ENCODE measurements around the gene GLRX. TPM values are rescaled to one million over a fixed set of nuclear protein-coding genes. Genes with fewer than 3 reads are reported as not detected.

GLRX gene
- total RNA-seq, 8 experiments from 2014 or later: 16.4 to 116 (median 20.2) TPM

DNA sequence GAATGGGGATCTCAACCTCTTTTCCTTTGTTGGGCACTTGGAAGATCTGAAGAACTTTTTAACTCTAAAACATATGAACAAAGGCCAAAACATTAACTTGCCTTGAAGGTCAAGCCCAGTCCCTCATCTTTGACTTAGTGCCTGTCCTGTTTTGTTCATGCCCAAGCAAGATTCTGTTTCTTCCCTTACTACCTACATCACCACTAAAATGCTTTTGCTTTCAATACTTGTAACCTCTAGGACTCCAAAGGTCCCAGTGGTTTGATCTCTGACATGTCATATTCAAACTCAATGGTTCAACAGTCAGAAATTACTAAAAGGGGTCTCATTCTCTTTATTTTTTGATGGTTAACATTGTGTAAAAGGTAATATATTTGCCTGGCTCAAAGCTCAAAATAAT is 24.0 kb downstream of the GLRX start:
- H3K27ac ChIP-seq: no peak overlapping the region
- H3K4me1 ChIP-seq (replicated peaks in 1 of 2): no peaks in the 10 kb centered on the region
- in situ Hi-C loops (cut with MboI; ENCODE audit: low pct_unique_long_range_greater_than_20kb in 2 of 9, low sequenced_read_pairs in 9 of 9, unreplicated experiment in 9 of 9): no loop called here
- no peak for ATAC-seq (replicated peaks in 6 of 8)
- no peak overlapping the region for H3K4me3 ChIP-seq

DNA sequence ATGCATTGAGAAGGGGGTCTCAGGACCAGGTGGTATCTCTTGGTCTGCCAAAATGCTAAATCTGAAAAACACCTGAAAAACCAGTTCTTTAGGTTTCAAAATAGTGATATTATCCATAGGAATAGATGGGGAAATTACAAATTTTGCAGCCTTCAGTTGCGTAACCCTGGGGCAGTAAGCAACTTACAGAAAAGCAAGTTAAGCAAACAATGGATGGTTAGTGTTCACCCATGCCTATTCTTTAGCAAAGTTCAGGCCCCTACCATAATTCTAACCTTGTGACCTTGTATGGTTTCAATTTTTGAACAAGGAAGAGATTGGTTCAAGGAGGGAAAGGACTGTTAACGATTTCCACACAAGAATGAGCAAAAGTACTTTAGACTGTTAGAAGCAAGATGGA is 24.5 kb downstream of the GLRX start:
- WGBS, 10 experiments: 92 to 100% (median 100%) methylated on average over 1 to 2 of the region's 2 CpGs; no CpG with 5 or more reads in 1 of the 10 experiments
- Histone ChIP-seq H3K4me1 (replicated peaks in 1 of 2) (no peaks in the 10 kb centered on the region), H3K4me3 (no peak overlapping the region), H3K27ac (no peak overlapping the region)
- in situ Hi-C loops (cut with MboI; ENCODE audit: low pct_unique_long_range_greater_than_20kb in 2 of 9, low sequenced_read_pairs in 9 of 9, unreplicated experiment in 9 of 9): no loop called here
- no peak for ATAC-seq (replicated peaks in 6 of 8)

DNA sequence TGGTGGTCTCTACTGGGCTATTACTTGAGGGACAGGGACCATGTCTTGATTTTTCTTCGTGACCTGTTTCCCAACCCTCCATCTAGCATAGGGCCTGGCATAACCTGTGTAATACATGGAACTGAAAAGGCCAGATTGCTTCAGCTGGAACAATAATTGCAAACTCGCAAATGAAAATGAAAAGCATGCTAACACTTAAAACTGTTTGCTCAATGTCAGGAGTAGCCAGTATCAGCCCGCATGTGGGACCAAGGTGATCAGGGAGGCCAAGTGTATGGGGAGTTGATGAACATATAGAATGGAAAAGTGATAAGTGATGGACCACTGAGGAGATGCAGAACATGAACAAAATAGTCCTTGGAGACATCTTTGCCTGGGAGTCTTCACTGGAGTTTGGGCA is 25.2 kb downstream of the GLRX start:
- in situ Hi-C loops (cut with MboI; ENCODE audit: low pct_unique_long_range_greater_than_20kb in 2 of 9, low sequenced_read_pairs in 9 of 9, unreplicated experiment in 9 of 9): no loop called here
- Histone ChIP-seq H3K27ac (no peak overlapping the region), H3K4me1 (replicated peaks in 1 of 2) (no peaks in the 10 kb centered on the region), H3K4me3 (no peak overlapping the region)
- 88 to 100% (median 96%) methylated on average over 1 to 3 of the region's 3 CpGs; no CpG with 5 or more reads in 3 of the 10 experiments for WGBS, 10 experiments
- ATAC-seq (replicated peaks in 6 of 8): no peak

DNA sequence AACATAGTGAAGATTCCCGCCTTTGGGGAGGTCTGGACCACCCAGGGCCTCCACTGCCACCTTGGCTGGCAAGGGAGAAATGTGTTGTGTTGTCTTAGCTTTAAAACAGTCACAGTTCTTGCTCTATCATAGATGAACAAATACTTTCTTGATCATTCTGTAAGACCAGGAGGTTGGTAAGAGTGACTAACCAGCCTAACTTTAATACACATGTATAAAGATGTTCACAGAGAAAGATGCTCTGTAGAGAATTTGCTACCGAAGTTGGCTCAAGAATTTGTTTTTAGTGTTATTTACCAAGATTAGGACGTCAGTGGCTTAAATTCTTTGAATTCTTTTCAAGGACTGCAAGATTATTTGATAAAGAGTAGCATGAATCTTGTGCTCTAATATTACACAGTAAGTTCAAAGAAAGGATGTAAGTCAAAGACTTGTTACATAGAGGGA is 28.4 kb downstream of the GLRX start:
- no peak overlapping the region for H3K27ac ChIP-seq
- 37 to 100% (median 71%) methylated on average over 1 to 3 of the region's 3 CpGs for WGBS, 10 experiments
- H3K4me1 ChIP-seq (replicated peaks in 1 of 2): no peaks in the 10 kb centered on the region
- no peak for ATAC-seq (replicated peaks in 6 of 8)
- in situ Hi-C loops (cut with MboI; ENCODE audit: low pct_unique_long_range_greater_than_20kb in 2 of 9, low sequenced_read_pairs in 9 of 9, unreplicated experiment in 9 of 9): no loop called here
- H3K4me3 ChIP-seq: no peak overlapping the region

DNA sequence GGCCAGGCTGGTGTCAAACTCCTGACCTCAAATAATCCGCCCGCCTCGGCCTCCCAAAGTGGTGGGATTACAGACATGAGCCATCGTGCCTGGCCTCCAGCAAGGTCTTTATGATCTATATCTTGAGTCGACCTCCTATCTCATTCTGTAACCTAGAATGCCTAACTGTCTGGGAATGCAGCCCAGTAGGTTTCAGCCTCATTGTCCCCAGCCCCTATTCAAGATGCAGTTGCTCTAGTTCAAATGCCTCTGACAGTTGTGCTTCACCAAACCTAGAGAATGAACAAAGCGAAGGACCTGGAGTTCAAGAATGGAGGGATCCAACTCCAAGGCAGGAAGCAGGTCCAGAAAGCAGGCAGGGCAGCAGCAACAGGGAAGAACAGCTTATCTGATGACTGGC is 30.8 kb downstream of the GLRX start:
- WGBS, 10 experiments: 89 to 100% (median 94%) methylated on average over 1 to 6 of the region's 6 CpGs; no CpG with 5 or more reads in 2 of the 10 experiments
- Histone ChIP-seq H3K4me1 (replicated peaks in 1 of 2) (no peaks in the 10 kb centered on the region), H3K27ac (no peak overlapping the region), H3K4me3 (no peak overlapping the region)
- ATAC-seq (replicated peaks in 6 of 8): no peak
- in situ Hi-C loops (cut with MboI; ENCODE audit: low pct_unique_long_range_greater_than_20kb in 2 of 9, low sequenced_read_pairs in 9 of 9, unreplicated experiment in 9 of 9): no loop called here

DNA sequence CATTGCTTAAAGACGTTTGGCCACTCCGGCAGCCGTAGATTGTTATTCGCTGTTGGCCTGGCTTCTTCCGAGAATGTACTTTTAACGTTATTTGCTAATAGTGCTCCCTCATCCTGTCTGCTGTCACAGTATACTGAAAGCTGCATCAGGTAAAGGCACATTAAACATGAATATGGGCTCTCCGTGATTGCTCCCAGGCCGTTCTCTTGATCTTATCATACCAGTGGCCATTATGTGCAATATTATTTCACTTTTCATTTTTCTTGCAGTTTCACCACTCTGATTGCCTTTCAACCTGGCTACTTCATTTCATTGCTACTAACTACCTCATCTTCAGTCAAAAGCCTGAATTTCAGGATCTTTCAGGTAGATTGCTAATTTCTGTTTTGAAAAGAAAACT is 34.0 kb downstream of the GLRX start:
- Histone ChIP-seq H3K4me3 (no peak overlapping the region), H3K4me1 (replicated peaks in 1 of 2) (no peaks in the 10 kb centered on the region), H3K27ac (no peak overlapping the region)
- in situ Hi-C loops (cut with MboI; ENCODE audit: low pct_unique_long_range_greater_than_20kb in 2 of 9, low sequenced_read_pairs in 9 of 9, unreplicated experiment in 9 of 9): no loop called here
- no peak for ATAC-seq (replicated peaks in 6 of 8)
- 77 to 100% (median 96%) methylated on average over 2 to 8 of the region's 8 CpGs for WGBS, 10 experiments

DNA sequence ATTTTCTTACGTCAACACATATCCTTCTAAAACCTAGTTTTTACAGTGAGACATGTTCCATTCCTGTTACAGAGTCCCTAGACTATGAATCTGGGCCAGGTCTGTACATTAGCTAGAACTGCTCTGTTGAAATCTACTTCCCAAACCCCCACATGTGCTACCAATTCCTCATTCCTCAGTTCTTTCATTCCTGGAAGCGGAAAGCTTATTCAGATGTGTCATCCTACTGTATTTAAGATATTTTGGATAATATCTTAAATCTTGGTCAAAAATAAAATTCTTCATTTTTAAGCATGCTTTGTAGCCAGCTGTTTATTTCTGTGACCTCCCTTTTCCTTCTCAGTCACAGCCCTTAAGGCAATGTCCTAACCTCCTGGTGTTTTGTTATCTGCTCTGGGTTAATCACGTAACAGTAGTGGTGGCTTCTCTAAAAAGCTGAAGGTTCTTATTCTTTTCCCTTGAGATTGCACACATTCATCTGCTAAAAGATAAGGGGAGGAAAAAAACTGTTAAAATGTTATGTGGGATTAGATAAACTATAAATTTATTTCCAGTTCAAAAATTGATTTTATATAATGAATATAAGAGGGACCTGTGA is 35.6 kb downstream of the GLRX start:
- in situ Hi-C loops (cut with MboI; ENCODE audit: low pct_unique_long_range_greater_than_20kb in 2 of 9, low sequenced_read_pairs in 9 of 9, unreplicated experiment in 9 of 9): no loop called here
- Histone ChIP-seq H3K4me3 (no peak overlapping the region), H3K27ac (no peak overlapping the region), H3K4me1 (replicated peaks in 1 of 2) (no peaks in the 10 kb centered on the region)
- WGBS, 10 experiments: 60 to 100% (median 96%) methylated on average over 2 to 3 of the region's 3 CpGs
- peak in 1 of 8 experiments; percentile 39 for ATAC-seq (replicated peaks in 6 of 8)

DNA sequence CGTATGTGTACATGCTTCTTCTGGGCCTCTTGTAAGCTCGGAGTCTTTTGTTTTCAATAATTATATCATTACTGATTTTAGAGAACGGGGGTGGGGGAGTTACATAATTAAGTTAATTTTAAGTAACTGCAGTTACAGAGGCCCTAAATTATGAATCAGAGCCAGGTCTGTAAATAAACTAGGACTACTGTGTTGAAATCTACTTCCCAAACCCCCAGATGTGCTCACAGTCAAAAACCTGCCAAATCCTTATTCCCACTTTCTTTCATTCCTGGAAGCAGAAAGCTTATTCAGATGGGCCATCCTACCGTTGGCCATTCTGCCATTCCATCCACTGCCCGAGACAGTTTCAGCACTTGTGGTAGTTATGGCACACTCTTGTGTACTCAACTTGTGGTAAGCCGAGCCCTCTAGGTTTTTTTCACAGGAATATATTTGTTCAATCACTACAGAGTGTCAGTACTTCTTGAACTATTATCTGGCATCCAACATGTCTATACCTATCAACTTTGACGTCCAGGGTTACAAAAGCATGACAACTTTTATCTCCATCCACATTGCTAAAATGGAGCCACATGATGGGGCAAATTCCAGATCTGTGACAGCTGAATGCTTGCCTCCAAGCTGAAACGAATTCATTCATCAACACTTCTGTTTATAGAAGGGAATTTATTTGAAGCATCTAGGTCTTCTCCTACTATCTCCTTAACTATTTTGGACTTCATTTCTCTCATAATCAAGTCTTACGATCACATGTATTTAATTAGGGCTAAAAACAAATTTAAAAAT is 37.8 kb downstream of the GLRX start:
- no peak overlapping the region for H3K27ac ChIP-seq
- H3K4me3 ChIP-seq: no peak overlapping the region
- WGBS, 10 experiments: 74 to 100% (median 95%) methylated on average over 2 to 9 of the region's 9 CpGs
- H3K4me1 ChIP-seq (replicated peaks in 1 of 2): no peaks in the 10 kb centered on the region
- in situ Hi-C loops (cut with MboI; ENCODE audit: low pct_unique_long_range_greater_than_20kb in 2 of 9, low sequenced_read_pairs in 9 of 9, unreplicated experiment in 9 of 9): no loop called here
- no peak for ATAC-seq (replicated peaks in 6 of 8)

DNA sequence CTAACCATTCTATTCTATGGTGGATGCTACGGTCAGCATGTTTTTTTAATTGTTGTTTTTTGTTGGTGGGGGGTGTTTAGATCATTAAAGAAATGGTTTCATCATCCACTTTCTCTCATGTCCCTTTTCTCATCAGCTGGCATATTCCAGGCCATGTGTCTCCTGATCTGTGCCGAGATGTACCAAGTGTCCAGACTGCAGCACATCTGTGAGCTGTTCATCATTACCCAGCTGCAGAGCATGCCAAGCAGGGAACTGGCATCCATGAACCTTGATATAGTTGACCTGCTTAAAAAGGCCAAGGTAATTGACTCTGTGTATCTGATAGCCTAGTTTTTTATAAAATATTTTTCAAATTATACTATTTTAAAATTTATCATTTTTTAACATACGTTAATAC is 38.9 kb downstream of the GLRX start:
- no peak overlapping the region for H3K27ac ChIP-seq
- in situ Hi-C loops (cut with MboI; ENCODE audit: low pct_unique_long_range_greater_than_20kb in 2 of 9, low sequenced_read_pairs in 9 of 9, unreplicated experiment in 9 of 9): no loop called here
- H3K4me3 ChIP-seq: no peak overlapping the region
- ATAC-seq (replicated peaks in 6 of 8): no peak
- no peaks in the 10 kb centered on the region for H3K4me1 ChIP-seq (replicated peaks in 1 of 2)
- 83 to 100% (median 100%) methylated on average over 1 to 3 of the region's 3 CpGs; no CpG with 5 or more reads in 1 of the 10 experiments for WGBS, 10 experiments

DNA sequence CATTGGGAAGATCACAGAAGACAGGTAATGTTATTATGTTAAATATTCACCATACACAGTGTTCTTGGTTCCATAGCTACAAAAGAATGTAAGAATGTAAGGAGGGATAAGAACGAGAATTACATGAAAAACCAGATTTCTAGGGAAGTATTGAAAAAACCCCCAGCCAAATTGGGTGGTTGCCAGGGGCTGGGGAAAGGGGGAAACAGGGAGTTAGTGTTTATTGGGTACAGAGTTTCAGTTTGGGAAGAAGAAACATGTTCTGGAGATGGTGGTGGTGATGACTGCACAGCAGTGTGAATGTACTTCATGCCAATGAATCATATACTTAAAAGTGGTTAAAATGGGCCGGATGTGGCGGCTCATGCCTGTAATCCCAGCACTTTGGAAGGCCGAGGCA is 40.3 kb downstream of the GLRX start:
- no peak overlapping the region for H3K27ac ChIP-seq
- in situ Hi-C loops (cut with MboI; ENCODE audit: low pct_unique_long_range_greater_than_20kb in 2 of 9, low sequenced_read_pairs in 9 of 9, unreplicated experiment in 9 of 9): no loop called here
- WGBS, 10 experiments: 75 to 100% (median 93%) methylated on average over 1 to 4 of the region's 4 CpGs

DNA sequence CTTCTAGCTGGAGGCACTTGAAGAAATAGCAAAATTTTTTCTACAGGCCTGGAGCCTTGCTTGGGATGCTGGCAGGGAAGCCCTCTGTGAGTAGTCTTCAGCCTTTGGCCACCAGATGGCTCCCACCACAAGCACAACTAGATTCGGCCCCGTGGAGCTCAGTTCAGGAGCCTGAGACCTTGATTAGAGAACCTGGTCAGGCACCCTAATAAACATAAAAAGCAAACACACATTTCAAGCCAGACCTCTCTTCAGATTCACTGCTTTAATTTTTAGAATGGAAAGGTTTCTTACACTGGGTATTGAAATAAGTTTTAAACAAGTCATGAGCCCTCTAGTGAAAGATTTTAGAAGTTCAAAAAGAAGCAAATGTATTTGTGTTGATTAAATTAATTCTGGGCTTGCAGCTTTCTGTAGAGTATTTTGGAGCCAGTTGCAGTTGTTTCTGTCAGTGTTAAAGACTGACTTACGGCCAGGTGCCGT is 41.4 kb downstream of the GLRX start:
- in situ Hi-C loops (cut with MboI; ENCODE audit: low pct_unique_long_range_greater_than_20kb in 2 of 9, low sequenced_read_pairs in 9 of 9, unreplicated experiment in 9 of 9): no loop called here
- H3K4me1 ChIP-seq (replicated peaks in 1 of 2): no peaks in the 10 kb centered on the region
- H3K4me3 ChIP-seq: no peak overlapping the region
- H3K27ac ChIP-seq: no peak overlapping the region
- ATAC-seq (replicated peaks in 6 of 8): peak; percentile 67 to 100 (median 86)
- WGBS, 10 experiments: 0 to 83% (median 58%) methylated on average over 1 to 4 of the region's 4 CpGs; no CpG with 5 or more reads in 1 of the 10 experiments

More for the DNA sequence above, 40.3 kb downstream of the GLRX start:
- H3K4me1 ChIP-seq (replicated peaks in 1 of 2): no peaks in the 10 kb centered on the region
- H3K4me3 ChIP-seq: no peak overlapping the region
- ATAC-seq (replicated peaks in 6 of 8): no peak

DNA sequence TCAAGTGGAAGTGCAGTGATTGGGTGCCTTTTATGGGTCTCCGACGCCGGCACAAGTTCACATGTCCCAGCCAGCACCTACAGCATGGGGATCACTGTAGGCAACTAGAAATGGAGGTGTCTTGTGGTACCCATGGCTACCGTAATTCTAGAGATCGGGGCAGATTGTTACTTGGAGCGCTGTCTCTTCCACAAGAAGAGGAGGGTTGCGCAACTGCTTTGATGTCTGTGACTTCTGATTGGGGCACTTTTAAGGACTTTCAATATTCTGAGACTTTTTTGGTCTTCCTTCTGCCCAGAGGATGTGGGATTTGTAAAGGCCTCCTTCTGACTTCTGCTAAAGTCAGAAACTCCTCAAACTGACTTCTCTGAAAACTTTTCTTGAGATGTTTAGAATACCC is 41.9 kb downstream of the GLRX start:
- H3K4me3 ChIP-seq: no peak overlapping the region
- in situ Hi-C loops (cut with MboI; ENCODE audit: low pct_unique_long_range_greater_than_20kb in 2 of 9, low sequenced_read_pairs in 9 of 9, unreplicated experiment in 9 of 9): no loop called here
- ATAC-seq (replicated peaks in 6 of 8): peak in 1 of 8 experiments; percentile 4
- H3K27ac ChIP-seq: no peak overlapping the region
- H3K4me1 ChIP-seq (replicated peaks in 1 of 2): no peaks in the 10 kb centered on the region
- 89 to 100% (median 93%) methylated on average over 2 to 7 of the region's 7 CpGs; no CpG with 5 or more reads in 5 of the 10 experiments for WGBS, 10 experiments

DNA sequence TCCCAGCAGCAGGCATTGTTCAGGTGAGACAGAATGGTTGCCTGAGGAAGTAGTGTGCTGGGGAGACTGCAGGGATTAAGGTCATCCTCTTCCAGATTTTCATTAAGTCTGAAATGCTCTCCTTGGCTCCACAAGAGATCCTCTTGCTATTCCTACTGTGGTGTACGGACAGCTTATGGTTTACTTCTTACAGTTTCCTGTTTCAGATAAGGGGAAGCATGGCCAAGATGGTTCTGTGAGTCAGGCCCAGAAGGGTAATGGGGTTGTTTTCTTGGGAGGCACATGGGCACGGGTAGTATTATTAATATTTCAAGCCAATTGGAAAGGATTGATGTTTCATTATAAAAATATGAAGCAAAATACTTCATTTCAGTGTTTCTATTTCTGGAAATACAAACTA is 42.9 kb downstream of the GLRX start:
- WGBS, 10 experiments: 33 to 100% (median 55%) methylated on average over 1 to 2 of the region's 2 CpGs; no CpG with 5 or more reads in 2 of the 10 experiments
- Histone ChIP-seq H3K27ac (no peak overlapping the region), H3K4me1 (replicated peaks in 1 of 2) (no peaks in the 10 kb centered on the region), H3K4me3 (no peak overlapping the region)
- in situ Hi-C loops (cut with MboI; ENCODE audit: low pct_unique_long_range_greater_than_20kb in 2 of 9, low sequenced_read_pairs in 9 of 9, unreplicated experiment in 9 of 9): no loop called here
- no peak for ATAC-seq (replicated peaks in 6 of 8)

All from motor neuron (in vitro differentiated cells).